EH (cell line): ENCODE results near the gene MAP2K5.
A peak's percentile ranks its signal among the peaks of the same experiment; 100 is the strongest.
"Not testable (repeated sequence)": the region's sequence is repeated elsewhere in the genome, so short reads cannot be mapped to it uniquely, and the experiment has no call there.

Source experiments
- DNase-seq: peaks from one replicate; pipeline ENCODE4 v3.0.0-alpha.2; 2015; ENCODE audit warnings: low read depth

The MAP2K5 gene

GRCh38 chr15:67672834-67673233, 130.3 kb downstream of the MAP2K5 start:
- DNase-seq, result not testable (repeated sequence)

DNA sequence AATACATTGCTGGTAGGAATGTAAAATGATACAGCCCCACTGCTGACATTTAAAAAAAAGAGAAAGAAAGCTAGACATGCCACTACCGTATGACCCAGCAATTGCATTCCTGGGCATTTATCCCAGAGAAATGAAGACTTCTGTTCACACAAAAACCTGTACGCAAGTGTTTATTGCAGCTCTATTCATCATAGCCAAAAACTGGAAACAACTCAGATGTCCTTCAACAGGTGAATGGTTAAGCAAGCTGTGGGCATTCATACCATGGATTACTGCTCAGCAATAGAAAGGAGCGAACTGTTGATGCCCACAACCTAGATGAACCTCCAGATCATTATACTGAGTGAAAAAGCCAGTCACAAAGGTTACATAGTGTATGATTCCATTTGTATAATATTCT, 132.5 kb downstream of the MAP2K5 start:
- DNase-seq, result no peak

DNA sequence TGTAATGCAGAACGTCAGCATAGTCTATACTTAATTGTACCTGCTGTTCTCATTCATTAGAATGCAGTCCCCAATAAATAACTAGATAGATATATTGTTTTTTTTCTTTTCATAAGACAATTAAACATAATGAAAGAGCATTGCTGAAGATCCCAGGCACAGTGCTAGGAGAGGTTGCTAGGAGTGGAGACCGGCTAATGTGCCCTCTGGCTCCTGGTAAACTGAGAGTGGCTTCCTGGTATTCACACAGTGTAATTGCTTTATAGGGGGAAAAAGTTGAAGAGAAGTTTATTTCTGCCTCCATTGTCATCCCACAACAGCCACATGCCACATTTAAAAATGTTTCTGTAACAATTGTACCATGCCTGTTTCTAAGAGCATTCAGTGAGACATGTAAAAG, 135.6 kb downstream of the MAP2K5 start:
- no peak for DNase-seq

DNA sequence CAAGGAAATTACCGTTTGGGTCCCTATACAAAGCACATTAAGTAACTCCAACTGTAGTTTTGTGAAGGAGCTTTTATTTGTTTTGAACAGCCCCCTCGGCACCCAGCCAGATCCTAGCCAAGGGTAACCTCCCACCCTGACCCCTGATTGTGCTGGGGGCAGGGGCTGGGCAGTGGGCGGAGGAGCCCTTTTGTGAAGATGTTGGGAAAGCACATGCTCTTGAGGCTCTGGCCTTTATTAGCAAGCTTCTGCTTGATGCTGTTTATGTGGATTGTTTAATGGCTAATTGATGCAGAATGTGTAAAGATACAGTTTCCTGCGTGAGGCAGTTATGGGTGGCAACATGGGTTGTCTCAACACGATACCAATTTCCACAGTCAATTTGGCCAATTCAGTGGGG, 136.5 kb downstream of the MAP2K5 start:
- DNase-seq, result no peak

DNA sequence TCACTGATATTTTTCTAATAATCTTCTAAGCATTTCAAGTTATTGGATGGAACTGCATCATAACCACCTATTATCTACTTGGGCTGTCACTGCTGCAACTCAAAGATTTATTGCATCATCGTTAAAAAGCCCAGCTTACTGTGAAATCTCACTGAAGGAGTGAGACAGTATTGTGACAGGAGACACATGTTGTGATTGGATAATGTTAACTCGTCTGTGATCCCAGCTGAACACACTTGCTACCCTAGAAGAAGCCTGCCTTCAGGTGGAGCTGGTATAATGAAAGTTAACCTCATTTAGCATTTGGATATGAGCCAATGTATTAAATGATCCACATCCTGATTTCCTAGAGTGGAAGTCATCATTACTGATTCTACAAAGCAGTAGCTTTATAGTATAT, 138.1 kb downstream of the MAP2K5 start:
- DNase-seq, result peak; percentile 19

GRCh38 chr15:67685008-67685599, 142.6 kb downstream of the MAP2K5 start:
- peak; percentile 59 for DNase-seq

DNA sequence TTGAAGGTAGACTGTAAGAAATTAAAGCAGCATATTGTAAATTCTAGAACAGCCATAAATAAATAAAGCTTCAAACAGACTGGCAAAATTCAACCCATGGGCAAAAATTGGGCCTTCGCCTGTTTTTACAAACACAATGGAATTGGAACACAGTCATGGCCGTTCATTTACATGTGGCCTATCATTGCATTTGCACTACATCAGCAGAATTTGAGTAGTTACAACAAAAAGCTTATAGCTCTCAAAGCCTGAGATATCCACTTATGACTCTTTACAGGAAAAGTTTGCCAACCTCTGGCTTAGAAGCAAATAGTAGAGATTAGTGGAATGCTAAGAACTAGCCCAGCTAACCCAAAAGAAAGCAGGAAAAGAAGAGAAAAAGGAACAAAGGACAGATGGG, 143.2 kb downstream of the MAP2K5 start:
- DNase-seq, result no peak

DNA sequence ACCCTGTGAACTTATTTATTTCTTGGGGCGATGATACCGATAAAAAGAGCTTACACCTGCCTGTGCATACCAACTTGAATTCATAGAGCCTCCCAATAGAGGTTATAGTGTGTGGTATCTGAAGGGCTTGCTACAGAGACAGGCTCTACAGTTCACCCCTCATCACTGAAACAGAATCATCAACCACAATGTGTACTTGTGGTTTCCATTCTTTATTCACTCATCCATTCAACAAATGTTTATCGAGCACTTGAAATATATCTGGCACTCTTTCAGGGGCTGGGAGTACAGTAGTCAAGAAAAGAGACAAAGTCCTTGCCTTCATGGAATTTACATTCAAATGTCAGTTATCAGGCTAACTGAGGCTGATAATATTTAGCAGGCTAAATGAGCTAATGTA, 148.4 kb downstream of the MAP2K5 start:
- peak; percentile 51 for DNase-seq

GRCh38 chr15:67691450-67691849, 148.9 kb downstream of the MAP2K5 start:
- DNase-seq, result no peak

DNA sequence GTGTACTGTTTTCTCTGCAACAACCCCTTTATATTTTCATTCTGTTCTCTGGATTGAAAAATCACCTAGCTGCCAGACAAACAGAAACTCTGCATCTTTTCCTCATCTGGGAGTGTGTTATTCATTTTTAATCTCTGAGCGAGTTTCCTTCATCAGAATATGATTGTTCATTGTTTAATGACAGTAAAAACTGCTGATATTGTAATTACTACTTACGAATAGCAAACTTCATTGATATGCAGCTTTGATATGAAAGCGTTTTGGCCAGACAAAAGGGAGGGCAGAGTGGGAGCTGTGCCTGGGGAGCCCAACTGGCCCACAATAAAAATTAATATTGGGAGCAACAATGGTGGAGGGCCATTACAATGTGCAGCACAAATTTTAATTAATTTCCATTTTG, 150.1 kb downstream of the MAP2K5 start:
- DNase-seq, result no peak

DNA sequence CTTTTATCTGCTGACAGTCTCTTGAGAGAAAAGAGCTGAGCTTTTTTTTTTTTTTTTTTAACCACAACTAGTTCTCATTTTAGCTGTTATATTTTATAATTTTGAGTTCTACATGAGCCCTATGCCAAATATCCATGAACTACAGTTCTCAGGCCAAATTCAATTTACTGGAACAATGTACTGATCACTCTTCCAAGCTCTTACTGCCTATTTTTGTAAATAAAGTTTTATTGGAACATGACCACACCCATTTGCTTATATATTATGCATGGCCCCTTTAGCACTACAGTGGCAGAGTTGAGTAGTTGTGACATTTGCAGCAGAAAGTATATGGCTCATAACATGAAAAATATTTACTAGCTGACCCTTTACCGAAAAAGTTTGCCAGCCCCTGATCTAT, 153.6 kb downstream of the MAP2K5 start:
- DNase-seq, result no peak

GRCh38 chr15:67700023-67700422, 157.5 kb downstream of the MAP2K5 start:
- peak; percentile 69 for DNase-seq

GRCh38 chr15:67701669-67702068, 159.2 kb downstream of the MAP2K5 start:
- peak; percentile 49 for DNase-seq

DNA sequence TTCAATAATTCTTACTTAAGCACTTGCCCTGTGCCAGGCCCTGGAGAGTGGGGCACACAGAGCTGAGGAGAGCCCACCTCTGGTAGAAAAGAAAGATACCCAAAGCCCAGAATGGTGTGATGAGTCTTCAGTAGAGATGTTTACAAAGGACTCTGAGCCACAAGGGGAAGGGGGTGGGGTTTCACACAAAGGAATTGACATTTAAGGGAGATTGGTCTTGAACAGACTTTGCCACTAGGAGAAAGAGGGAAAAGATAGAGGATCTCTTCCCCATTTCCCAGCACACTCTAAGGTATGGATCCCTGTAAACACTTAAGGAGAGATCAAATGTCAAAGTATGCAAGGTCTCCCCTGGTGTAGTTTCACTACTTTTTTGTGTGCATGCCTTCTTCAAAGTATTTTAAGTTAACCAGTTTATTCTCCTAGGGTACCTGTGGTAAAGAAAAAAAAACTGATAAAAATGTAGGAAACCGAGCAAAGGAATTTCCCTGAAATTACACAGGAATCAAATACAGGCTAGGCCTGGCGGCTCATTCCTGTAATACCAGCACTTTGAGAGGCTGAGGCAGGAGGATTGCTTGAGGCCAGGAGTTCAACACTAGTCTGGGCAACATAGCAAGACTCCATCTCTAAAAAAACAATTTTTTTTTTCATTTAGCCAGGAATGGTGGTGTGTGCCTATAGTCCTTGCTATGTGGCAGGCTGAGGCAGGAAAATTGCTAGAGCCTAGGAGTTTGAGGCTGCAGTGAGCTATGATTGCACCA, 165.2 kb downstream of the MAP2K5 start:
- DNase-seq, result peak; percentile 8

DNA sequence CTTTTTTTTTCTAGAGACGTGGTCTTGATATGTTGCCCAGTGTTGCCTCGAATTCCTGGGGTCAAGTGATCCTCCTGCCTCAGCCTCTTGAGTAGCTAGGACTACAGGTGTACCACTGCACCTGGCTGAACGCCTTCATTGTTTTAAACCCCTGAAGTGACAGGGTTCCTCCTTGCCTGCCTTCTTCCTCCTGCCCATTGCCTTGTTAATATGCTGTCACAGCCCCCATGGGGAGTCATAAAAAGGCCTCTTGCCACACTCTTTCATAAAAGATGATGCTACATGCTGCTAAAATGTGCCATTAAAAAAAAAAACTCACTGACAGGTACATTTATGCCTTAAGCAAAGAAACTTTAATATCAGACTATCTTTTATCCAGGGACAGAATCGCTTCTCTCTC, 166.0 kb downstream of the MAP2K5 start:
- DNase-seq, result no peak

DNA sequence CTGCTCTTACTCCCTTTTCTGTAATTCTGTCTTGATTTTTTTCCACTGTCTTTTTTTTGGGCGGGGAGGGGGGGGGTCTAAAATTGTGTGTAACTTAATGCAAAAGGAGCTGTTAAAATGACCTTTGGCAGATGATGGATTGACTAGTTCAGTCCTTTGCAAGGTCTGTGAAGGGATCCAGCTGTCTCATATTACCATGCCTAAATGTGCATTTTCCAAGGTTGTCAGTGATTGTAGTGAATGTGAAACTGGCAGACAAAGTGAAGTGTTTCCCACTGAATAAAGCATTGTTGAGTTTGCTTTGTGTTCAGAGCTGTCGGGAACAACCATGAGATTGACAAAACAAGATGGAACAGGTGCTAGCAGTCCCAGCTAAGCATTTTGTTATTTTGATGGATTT, 172.7 kb downstream of the MAP2K5 start:
- no peak for DNase-seq

DNA sequence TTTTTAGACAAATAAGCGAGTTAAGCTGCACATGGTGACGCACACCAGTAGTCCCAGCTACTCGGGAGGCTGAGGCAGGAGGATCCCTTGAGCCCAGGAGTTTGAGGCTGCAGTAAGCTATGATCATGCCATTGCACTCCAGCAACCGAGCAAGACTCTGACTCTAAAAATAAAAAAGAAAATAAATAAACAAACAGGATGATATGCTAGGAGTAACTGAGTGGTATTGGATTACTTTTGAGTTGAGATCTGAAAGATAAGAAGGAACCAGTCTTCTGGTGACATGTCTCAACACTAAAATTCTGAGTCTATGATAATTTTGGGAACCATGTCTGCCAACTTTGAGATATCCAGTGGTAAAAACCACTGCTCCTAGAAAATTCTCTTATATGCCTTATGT, 173.7 kb downstream of the MAP2K5 start:
- DNase-seq, result no peak

- no peak for DNase-seq
Measured at GRCh38 chr15:67717776-67718175, 175.3 kb downstream of the MAP2K5 start.

DNA sequence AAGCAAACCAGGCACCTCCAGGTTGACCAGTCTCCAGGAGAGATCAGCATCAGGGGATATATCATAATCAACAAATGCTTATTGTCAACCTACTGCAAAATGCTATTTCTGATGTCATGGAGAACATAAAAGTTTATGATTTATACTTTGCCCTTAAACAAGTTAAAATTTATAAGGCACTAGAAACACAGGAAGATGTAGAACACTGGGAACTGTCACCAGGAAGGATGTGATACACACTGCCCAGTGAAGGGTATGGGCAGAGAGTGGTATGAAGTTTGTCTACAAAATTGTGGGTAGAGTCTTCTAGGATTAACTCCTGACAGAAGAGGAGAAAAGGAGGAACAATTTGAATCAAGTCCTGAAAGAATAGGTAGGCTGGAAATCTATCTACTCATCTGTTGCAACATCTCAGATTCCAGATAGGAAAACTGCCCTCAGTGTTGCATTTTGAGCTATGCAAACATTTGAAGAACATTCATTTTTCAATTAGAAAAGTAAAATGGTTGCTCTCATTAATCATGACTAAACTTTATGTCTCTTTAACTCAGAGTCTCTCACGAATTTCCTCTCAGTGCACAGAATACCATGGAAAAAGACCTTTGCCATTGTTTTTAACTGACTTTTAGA, 176.9 kb downstream of the MAP2K5 start:
- no peak for DNase-seq

- no peak for DNase-seq
Measured at GRCh38 chr15:67720556-67721175, 178.2 kb downstream of the MAP2K5 start.

DNA sequence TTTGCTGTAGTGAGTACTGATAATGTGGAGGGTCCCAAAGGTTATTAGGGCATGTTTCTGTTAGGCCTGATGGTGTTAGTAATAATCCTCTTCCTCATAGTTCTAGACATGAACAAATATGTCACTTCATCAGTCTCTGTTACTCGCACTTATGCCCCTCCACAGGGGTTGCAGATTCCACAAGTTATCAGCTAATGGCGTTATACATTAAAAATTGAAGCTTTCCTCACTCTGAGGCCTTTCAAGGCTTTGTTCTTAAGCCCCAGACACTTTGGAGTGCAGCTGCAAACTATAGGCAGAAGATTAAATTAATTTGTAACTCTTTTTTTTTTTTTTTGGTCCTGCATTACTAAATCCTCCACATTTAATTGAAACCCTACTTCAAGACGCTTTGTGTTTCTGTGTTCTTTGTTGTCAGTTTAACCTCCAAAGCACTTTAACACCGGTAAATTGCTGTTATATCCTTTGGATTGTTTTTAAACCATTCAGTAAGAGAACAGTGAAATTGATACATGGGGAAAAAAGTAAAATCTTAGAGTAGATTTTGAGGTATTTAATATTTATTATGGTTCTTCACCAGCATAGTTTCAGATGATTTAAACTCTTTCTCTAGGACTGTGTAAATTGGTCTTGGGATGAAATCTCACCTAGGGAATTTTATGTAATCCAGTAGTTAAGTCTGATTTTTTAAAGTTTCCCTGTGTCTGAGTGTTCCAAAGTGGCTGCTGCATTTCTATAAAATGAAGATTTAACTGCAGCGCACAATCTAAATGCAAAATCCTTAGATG, 179.7 kb downstream of the MAP2K5 start:
- no peak for DNase-seq
